ENCODE data around the gene ABHD4. TPM values are rescaled to one million over a fixed set of nuclear protein-coding genes. Genes with fewer than 3 reads are reported as not detected.

Gene ABHD4
- total RNA-seq, 1 donor from 2014 or later = 7.5 TPM

GRCh38 chr14:22656945-22657731, 59.0 kb downstream of the ABHD4 start:
- intact Hi-C loops (cut with micrococcal nuclease) = loop anchor here (10.0 kb wide), 1 partner anchor 742 kb away; no protein-coding TSS in a partner anchor

GRCh38 chr14:22657861-22658260, 59.8 kb downstream of the ABHD4 start:
- intact Hi-C loops (cut with micrococcal nuclease) = loop anchor here (10.0 kb wide), 1 partner anchor 743 kb away; no protein-coding TSS in a partner anchor

DNA sequence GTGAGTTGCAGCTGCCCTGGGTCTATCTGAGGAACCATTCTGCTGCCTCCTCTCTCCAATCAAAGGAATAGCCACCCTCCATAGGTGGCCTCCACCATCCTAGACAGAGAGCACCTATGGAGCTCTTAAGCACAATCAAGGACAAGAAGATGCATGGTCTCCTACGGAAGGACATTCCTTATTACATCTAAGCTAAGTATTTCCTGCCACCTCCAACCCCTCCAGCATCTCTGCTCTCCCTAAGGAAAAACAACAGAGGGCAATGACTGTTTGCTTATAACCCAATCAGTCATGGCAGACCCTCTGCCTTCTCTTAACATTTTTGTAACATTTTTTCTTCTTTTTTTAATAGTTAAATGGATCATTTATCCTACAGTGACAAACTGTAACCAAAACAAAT, 60.8 kb downstream of the ABHD4 start:
- intact Hi-C loops (cut with micrococcal nuclease) = loop anchor here (10.0 kb wide), 1 partner anchor 744 kb away; no protein-coding TSS in a partner anchor

GRCh38 chr14:22660654-22661053, 62.6 kb downstream of the ABHD4 start:
- intact Hi-C loops (cut with micrococcal nuclease) = no loop called here

Other genes starting within 250 kb of the ABHD4 start
- gene DAD1, start 9.1 kb upstream of the ABHD4 start, total RNA-seq = 165 and 178 TPM in 2 replicates
- gene OR6J1, start 46.1 kb downstream of the ABHD4 start, total RNA-seq = not detected in 2 replicates
- 112 and 115 TPM in 2 replicates for gene OXA1L, start 168.4 kb downstream of the ABHD4 start, total RNA-seq
- gene SLC7A7, start 217.1 kb downstream of the ABHD4 start, total RNA-seq = not detected in 2 replicates
- gene MRPL52, start 231.6 kb downstream of the ABHD4 start, total RNA-seq = 137 and 139 TPM in 2 replicates
- 1.6 and 1.9 TPM in 2 replicates for gene MMP14, start 238.3 kb downstream of the ABHD4 start, total RNA-seq

Data from T-helper 2 cell treated with Interferon-gamma antibody and Interleukin-4, amounts not matched to agents 100 ng/mL and 5 ng/mL, for 36 hours (primary cell).